GM18873 (cell line): ENCODE results near the gene KIR2DL3.
"Not testable (repeated sequence)": the region's sequence is repeated elsewhere in the genome, so short reads cannot be mapped to it uniquely, and the experiment has no call there.

ENCODE experiments used
- ATAC-seq: cut with Tn5 transposase; IDR thresholded peaks from one replicate; pipeline ENCODE4 v1.9.1; 2021; ENCODE audit warnings: mild to moderate bottlenecking, moderate library complexity, moderate number of reproducible peaks; ENCODE audit not compliant: unreplicated experiment, low FRiP score

KIR2DL3 gene

DNA sequence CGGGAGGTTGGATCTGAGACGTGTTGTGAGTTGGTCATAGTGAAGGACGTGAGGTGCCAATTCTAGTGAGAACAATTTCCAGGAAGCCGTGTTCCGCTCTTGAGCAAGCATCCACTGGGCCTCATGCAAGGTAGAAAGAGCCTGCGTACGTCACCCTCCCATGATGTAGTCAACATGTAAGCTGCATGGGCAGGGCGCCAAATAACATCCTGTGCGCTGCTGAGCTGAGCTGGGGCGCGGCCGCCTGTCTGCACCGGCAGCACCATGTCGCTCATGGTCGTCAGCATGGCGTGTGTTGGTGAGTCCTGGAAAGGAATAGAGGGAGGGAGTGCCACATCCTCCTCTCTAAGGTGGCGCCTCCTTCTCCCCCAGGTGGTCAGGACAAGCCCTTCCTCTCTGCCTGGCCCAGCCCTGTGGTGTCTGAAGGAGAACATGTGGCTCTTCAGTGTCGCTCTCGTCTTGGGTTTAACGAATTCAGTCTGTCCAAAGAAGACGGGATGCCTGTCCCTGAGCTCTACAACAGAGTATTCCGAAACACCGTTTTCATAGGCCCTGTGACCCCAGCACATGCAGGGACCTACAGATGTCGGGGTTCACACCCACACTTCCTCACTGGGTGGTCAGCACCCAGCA lies 47.9 kb downstream of the KIR2DL3 start:
- not testable (repeated sequence) for ATAC-seq

DNA sequence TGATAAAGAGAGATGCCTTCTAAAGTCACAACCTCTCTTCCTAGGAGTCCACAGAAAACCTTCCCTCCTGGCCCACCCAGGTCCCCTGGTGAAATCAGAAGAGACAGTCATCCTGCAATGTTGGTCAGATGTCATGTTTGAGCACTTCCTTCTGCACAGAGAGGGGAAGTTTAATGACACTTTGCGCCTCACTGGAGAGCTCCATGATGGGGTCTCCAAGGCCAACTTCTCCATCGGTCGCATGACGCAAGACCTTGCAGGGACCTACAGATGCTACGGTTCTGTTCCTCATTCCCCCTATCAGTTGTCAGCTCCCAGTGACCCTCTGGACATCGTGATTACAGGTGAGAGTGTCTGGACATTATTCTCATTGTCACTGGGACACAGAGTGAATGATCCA lies 49.8 kb downstream of the KIR2DL3 start:
- not testable (repeated sequence) for ATAC-seq

- ATAC-seq = no peak
Observed at GRCh38 chr19:54790711-54791110, 52.4 kb downstream of the KIR2DL3 start.

DNA sequence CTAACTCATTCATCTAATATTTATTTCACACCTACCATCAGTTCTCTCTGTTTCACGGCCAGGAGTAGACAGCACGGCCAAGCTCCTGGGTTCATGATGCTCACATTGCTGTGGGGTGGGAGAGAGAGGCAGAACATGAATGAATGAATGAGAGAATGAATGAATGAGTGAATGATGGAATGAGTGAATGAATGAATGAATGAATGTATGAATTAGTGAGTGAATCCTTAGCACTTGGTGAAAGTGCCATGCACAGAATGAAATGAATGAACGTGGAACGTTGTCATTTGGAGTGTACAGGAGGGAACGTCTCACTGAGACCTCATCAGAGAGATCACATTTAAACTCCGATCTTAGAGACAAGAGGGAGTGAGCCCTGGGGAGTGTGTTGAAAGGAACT lies 53.2 kb downstream of the KIR2DL3 start:
- ATAC-seq = no peak

- ATAC-seq = no peak
Observed at GRCh38 chr19:54792814-54793213, 54.5 kb downstream of the KIR2DL3 start.

DNA sequence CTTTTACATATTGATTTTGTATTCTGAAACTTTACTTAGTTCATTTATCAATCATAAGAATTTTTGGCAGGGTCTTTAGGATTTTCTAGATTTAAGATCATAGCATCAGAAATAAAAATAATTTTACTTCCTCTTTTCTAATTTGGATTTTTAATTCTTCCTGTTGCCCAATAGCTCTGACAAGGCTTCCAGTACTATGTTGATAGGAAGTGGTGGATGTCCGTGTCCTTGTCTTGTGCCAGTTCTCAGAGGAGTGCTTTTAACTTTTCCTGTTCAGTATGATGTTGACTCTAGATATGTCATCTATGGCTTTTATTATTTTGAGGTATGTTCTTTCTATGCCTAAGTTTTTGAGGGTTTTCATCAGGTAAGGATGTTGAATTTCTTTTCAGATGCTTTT lies 57.4 kb downstream of the KIR2DL3 start:
- no peak for ATAC-seq
